GM12878 (cell line): ENCODE data around the gene ENOX2. TPM values are rescaled to one million over a fixed set of nuclear protein-coding genes. Genes with fewer than 3 reads are reported as not detected.

ENCODE experiments used
- ATAC-seq: fragments of 200-7000 bp; cut with Tn5 transposase; 3 replicates; pipeline ENCODE4 v1.9.1; 2020; ENCODE audit warnings: mild to moderate bottlenecking, moderate library complexity
- BruUV-seq: library from RNA; stranded (reverse); fragments of 400-500 nt; replicated peaks from 2 replicates; lab custom pipeline; 2021; lab: Mats Ljungman, UMichigan
- CTCF ChIA-PET: fragments of 300-600 bp; sonication (Branson Sonifier 250); formaldehyde crosslinking; extraction: SDS; loops from one replicate; lab custom pipeline; 2021; ENCODE audit warnings: inconsistent platforms; lab: Yijun Ruan, JAX
- POLR2A ChIA-PET: fragments of 350-600 bp; formaldehyde crosslinking; extraction: SDS; loops from one replicate; lab custom pipeline; 2021; ENCODE audit warnings: inconsistent platforms; lab: Charles Lee
- RAD21 ChIA-PET: fragments of 300-600 bp; sonication (Branson Sonifier 250); formaldehyde crosslinking; loops from one replicate; lab custom pipeline; 2023; ENCODE audit warnings: antibody characterized with exemption; ENCODE audit not compliant: unreplicated experiment; lab: Charles Lee
- SMC1A ChIA-PET: fragments of 300-600 bp; sonication (Branson Sonifier 250); formaldehyde crosslinking; loops from one replicate; lab custom pipeline; 2023; ENCODE audit not compliant: unreplicated experiment, uncharacterized antibody; lab: Charles Lee
- DNase-seq: peaks from one replicate; pipeline ENCODE4 v3.0.0-alpha.2; 2011; ENCODE audit warnings: low read depth, low spot score
- FAIRE-seq: peaks from 3 replicates; lab custom pipeline; 2011; peaks lifted over from hg19 to GRCh38; lab: Jason Lieb, UNC
- H2AFZ ChIP-seq: 2 replicates; pipeline ENCODE4 v1.6.0; 2011; ENCODE audit warnings: low read depth, low read length, control low read depth; ENCODE audit not compliant: control insufficient read depth
- H3K27ac ChIP-seq: 2 replicates; pipeline ENCODE4 v1.5.1; 2011; ENCODE audit warnings: control low read depth; ENCODE audit not compliant: control insufficient read depth, insufficient read depth
- H3K27me3 ChIP-seq, 2 experiments: replicated peaks in 1 of 2; 2 replicates each; pipeline versions ENCODE4 v1.6.0 to v1.6.1; 2011; ENCODE audit warnings: low read length in 1 of 2; ENCODE audit not compliant: control insufficient read depth in 2 of 2, insufficient read depth in 2 of 2
- H3K36me3 ChIP-seq, 2 experiments: 2 replicates each; pipeline ENCODE4 v1.5.1; 2011; ENCODE audit warnings: low read length in 1 of 2; ENCODE audit not compliant: control insufficient read depth in 2 of 2, insufficient read depth in 2 of 2
- H3K4me1 ChIP-seq: 2 replicates; pipeline ENCODE4 v1.6.1; 2011; ENCODE audit warnings: mild to moderate bottlenecking, low read length, moderate library complexity, mixed read lengths; ENCODE audit not compliant: control insufficient read depth, insufficient read depth
- H3K4me2 ChIP-seq: 2 replicates; pipeline ENCODE4 v1.6.0; 2011; ENCODE audit warnings: control low read depth; ENCODE audit not compliant: control insufficient read depth, insufficient read depth
- H3K4me3 ChIP-seq: fragments of 200-600 bp; sonication (generic); 2 replicates; pipeline ENCODE4 v1.5.1; 2016
- H3K79me2 ChIP-seq: 2 replicates; pipeline ENCODE4 v1.6.0; 2011; ENCODE audit warnings: low read length; ENCODE audit not compliant: control insufficient read depth, insufficient read depth
- H3K9ac ChIP-seq: 2 replicates; pipeline ENCODE4 v1.8.0; 2011; ENCODE audit warnings: low read length, control low read depth, mixed read lengths; ENCODE audit not compliant: control insufficient read depth, insufficient read depth
- H3K9me3 ChIP-seq: replicated peaks from 3 replicates; pipeline ENCODE4 v1.5.1; 2011; ENCODE audit warnings: mild to moderate bottlenecking, low read length; ENCODE audit not compliant: control insufficient read depth, insufficient read depth
- H4K20me1 ChIP-seq: 2 replicates; pipeline ENCODE4 v1.6.0; 2011; ENCODE audit not compliant: control insufficient read depth, insufficient read depth
- ATF3 ChIP-seq: IDR thresholded peaks from 2 replicates; pipeline ENCODE4 v1.6.1; 2011; ENCODE audit warnings: low read depth, mild to moderate bottlenecking, low read length, moderate library complexity, borderline replicate concordance; ENCODE audit errors: extremely low read depth
- CREM ChIP-seq: IDR thresholded peaks from 2 replicates; pipeline ENCODE4 v1.6.1; 2014; ENCODE audit warnings: antibody characterized with exemption, low read depth
- DPF2 ChIP-seq: fragments of 450-650 bp; IDR thresholded peaks from 2 replicates; pipeline ENCODE4 v1.6.1; 2017; ENCODE audit warnings: mild to moderate bottlenecking
- E2F8 ChIP-seq: fragments of 450-650 bp; IDR thresholded peaks from 2 replicates; pipeline ENCODE4 v1.6.1; 2018; ENCODE audit warnings: mild to moderate bottlenecking, low read depth, moderate library complexity; ENCODE audit not compliant: partially characterized antibody
- EED ChIP-seq: sonication (generic); IDR thresholded peaks from 2 replicates; pipeline ENCODE4 v1.6.1; 2016; ENCODE audit warnings: antibody characterized with exemption, low read depth
- MYC ChIP-seq: IDR thresholded peaks from 2 replicates; pipeline ENCODE4 v1.6.1; 2011; ENCODE audit warnings: mild to moderate bottlenecking, low read length, moderate library complexity, inconsistent platforms; ENCODE audit not compliant: insufficient read depth, insufficient replicate concordance, insufficient read length, severe bottlenecking
- NFYA ChIP-seq: IDR thresholded peaks from 2 replicates; pipeline ENCODE4 v1.6.1; 2011; ENCODE audit warnings: low read depth, mild to moderate bottlenecking, low read length, improper control_type of control experiment, borderline replicate concordance
- NR2C2 ChIP-seq: IDR thresholded peaks from 2 replicates; pipeline ENCODE4 v1.6.1; 2011; ENCODE audit warnings: borderline replicate concordance, low read depth; ENCODE audit not compliant: control insufficient read depth, insufficient read length
- PAX8 ChIP-seq: fragments of 450-650 bp; IDR thresholded peaks from 2 replicates; pipeline ENCODE4 v1.6.1; 2017; ENCODE audit warnings: mild to moderate bottlenecking, moderate library complexity
- RAD51 ChIP-seq: fragments of 450-650 bp; IDR thresholded peaks from 2 replicates; pipeline ENCODE4 v1.6.1; 2016; ENCODE audit warnings: moderate library complexity, mild to moderate bottlenecking, inconsistent platforms
- SIN3A ChIP-seq: IDR thresholded peaks from 2 replicates; pipeline ENCODE4 v1.6.1; 2012; ENCODE audit warnings: low read depth, low read length, improper control_type of control experiment
- TAF1 ChIP-seq: IDR thresholded peaks from 2 replicates; pipeline ENCODE4 v1.6.1; 2011; ENCODE audit warnings: mild to moderate bottlenecking, low read depth, low read length, borderline replicate concordance
- TCF3 ChIP-seq: IDR thresholded peaks from 2 replicates; pipeline ENCODE4 v1.6.1; 2012; ENCODE audit warnings: low read depth, mild to moderate bottlenecking, low read length, borderline replicate concordance; ENCODE audit not compliant: insufficient read depth
- WGBS: methylation state at CpG from one replicate; pipeline ENCODE4 v1.1.6; 2016; ENCODE audit warnings: low lambda C conversion rate; ENCODE audit not compliant: insufficient replicate concordance, insufficient coverage; ENCODE audit errors: missing lambda C conversion rate; 5-methylcytosine and 5-hydroxymethylcytosine counted together
- in situ Hi-C: fragments of 300-500 bp; cut with MboI; formaldehyde crosslinking; loops from 9 replicates; pipeline ENCODE4 v1.14.3; 2018; ENCODE audit warnings: mixed read lengths
- intact Hi-C: fragments of 100-400 bp; cut with micrococcal nuclease; formaldehyde crosslinking; loops from one replicate; pipeline ENCODE4 v1.14.2; 2022; ENCODE audit not compliant: unreplicated experiment
- polyA plus RNA-seq, 11 experiments: library from polyadenylated mRNA; depleted of rRNA in 4 of 11; unstranded in 6 of 11; stranded (reverse) in 5 of 11; fragments of >200 nt; fragmentation: Nextera tagmentation in 4 of 11; fragmentation: Illumina TruSeq in 1 of 11; extraction: Ambion mirVana in 4 of 11; extraction: Trizol in 1 of 11; gene quantifications; 1 replicate in 1 of 11; 2 replicates in 10 of 11; pipeline versions ENCODE4 v1.2.1 to v1.2.3, GENCODE V29; 2011 to 2016; ENCODE audit warnings: inconsistent platforms in 2 of 11, missing spikeins in 2 of 11, low read depth in 1 of 11
- total RNA-seq, 4 experiments: library from RNA; depleted of rRNA in 3 of 4; stranded (reverse); fragments of >200 nt in 3 of 4; fragmentation: Illumina TruSeq in 1 of 4; extraction: Trizol in 1 of 4; gene quantifications; 2 replicates each; pipeline versions ENCODE4 v1.2.1 to v1.2.3, GENCODE V29; 2013 to 2021
- TF ChIP-seq, protein P1 (sequence below): fragments of 150-350 bp; IDR thresholded peaks from 2 replicates; pipeline ENCODE4 v1.6.1; 2014; ENCODE audit warnings: mild to moderate bottlenecking, low read depth, low read length
- TF ChIP-seq, protein P2 (sequence below): IDR thresholded peaks from 2 replicates; pipeline ENCODE4 v1.6.1; 2012; ENCODE audit warnings: low read depth, low read length, improper control_type of control experiment
- TF ChIP-seq, protein P3 (sequence below): fragments of 450-650 bp; conservative IDR thresholded peaks from 2 replicates; pipeline ENCODE4 v1.6.1; 2017; ENCODE audit warnings: mild to moderate bottlenecking, moderate library complexity

ENOX2 gene
- total and polyA plus RNA-seq, 10 of the 15 experiments (the other 5 are each of a cell fraction or from before 2014, with no cell fraction given), result 3.2 to 13.0 (median 7.7) TPM

- SMC1A ChIA-PET, result no interaction called here
- Histone ChIP-seq H4K20me1 (no peaks in the 10 kb centered on the region; the same call in 1 of the 2 replicates), H3K27me3 (no peaks in the 10 kb centered on the region), H3K9me3 (no peaks in the 10 kb centered on the region), H3K4me2 (no peak overlapping the region), H3K4me1 (no peaks in the 10 kb centered on the region; the same call in 1 of the 2 replicates), H3K9ac (no peak overlapping the region), H3K36me3 (no peaks in the 10 kb centered on the region), H3K79me2 (no peaks in the 10 kb centered on the region), H3K4me3 (no peak overlapping the region), H3K27ac (no peak overlapping the region), H2AFZ (no peak overlapping the region)
- no peak for DNase-seq
- POLR2A ChIA-PET, result no interaction called here
- CTCF ChIA-PET, result interaction anchor here (0.7 kb wide), 1 partner anchor 48 kb away, joined by 3 read pairs; no protein-coding TSS in a partner anchor
- RAD21 ChIA-PET, result no interaction called here
- in situ Hi-C loops (no loop called here), intact Hi-C loops (no loop called here)
- FAIRE-seq, result no peak
- WGBS, result 39% methylated on average over 2 of the region's 2 CpGs
- no peak for TF ChIP-seq EED
- TF ChIP-seq CREM, result no peak
- no peak for TF ChIP-seq NFYA
- no peak for TF ChIP-seq RAD51
- TF ChIP-seq, protein P1, sequence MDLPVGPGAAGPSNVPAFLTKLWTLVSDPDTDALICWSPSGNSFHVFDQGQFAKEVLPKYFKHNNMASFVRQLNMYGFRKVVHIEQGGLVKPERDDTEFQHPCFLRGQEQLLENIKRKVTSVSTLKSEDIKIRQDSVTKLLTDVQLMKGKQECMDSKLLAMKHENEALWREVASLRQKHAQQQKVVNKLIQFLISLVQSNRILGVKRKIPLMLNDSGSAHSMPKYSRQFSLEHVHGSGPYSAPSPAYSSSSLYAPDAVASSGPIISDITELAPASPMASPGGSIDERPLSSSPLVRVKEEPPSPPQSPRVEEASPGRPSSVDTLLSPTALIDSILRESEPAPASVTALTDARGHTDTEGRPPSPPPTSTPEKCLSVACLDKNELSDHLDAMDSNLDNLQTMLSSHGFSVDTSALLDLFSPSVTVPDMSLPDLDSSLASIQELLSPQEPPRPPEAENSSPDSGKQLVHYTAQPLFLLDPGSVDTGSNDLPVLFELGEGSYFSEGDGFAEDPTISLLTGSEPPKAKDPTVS, result no peak
- TF ChIP-seq TAF1, result no peak
- no peak for TF ChIP-seq PAX8
- TF ChIP-seq, protein P2, sequence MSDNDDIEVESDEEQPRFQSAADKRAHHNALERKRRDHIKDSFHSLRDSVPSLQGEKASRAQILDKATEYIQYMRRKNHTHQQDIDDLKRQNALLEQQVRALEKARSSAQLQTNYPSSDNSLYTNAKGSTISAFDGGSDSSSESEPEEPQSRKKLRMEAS, result no peak
- no peak for TF ChIP-seq MYC
- TF ChIP-seq, protein P3, sequence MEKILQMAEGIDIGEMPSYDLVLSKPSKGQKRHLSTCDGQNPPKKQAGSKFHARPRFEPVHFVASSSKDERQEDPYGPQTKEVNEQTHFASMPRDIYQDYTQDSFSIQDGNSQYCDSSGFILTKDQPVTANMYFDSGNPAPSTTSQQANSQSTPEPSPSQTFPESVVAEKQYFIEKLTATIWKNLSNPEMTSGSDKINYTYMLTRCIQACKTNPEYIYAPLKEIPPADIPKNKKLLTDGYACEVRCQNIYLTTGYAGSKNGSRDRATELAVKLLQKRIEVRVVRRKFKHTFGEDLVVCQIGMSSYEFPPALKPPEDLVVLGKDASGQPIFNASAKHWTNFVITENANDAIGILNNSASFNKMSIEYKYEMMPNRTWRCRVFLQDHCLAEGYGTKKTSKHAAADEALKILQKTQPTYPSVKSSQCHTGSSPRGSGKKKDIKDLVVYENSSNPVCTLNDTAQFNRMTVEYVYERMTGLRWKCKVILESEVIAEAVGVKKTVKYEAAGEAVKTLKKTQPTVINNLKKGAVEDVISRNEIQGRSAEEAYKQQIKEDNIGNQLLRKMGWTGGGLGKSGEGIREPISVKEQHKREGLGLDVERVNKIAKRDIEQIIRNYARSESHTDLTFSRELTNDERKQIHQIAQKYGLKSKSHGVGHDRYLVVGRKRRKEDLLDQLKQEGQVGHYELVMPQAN, result no peak
- no peak for TF ChIP-seq SIN3A
- no peak for TF ChIP-seq ATF3
- TF ChIP-seq DPF2, result no peak
- no peak for TF ChIP-seq E2F8
- TF ChIP-seq TCF3, result no peak
- no peak for TF ChIP-seq NR2C2
- ATAC-seq, result no peak
- no TSS peak for BruUV-seq
Measured at GRCh38 chrX:130771230-130771629, 131.8 kb downstream of the ENOX2 start.
